ENCODE results near the gene PDHX.

PDHX gene

DNA sequence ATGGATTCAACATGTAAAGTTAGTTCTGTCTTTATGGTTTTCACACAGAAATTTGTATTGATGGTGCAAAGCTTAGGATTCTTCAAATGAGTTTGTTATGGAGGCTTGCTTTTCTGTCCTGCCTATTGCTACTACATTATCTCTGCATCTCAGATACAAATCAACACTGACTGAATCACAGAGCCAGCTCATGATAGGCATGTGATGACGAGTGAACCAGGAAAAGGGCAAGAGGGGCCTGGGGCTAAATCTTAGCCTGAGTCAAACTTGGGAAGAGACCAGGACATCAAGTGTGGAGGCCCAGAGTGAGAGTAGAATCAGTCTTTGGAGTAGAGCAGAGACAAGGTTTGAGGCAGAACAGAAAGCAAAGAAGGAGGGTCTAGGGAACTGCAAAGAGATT lies 115.4 kb downstream of the PDHX start:
- ChIA-PET CTCF (interaction anchor here (0.8 kb wide), 1 partner anchor 791 kb away, joined by 5 read pairs; no protein-coding TSS in a partner anchor), POLR2A (no interaction called here)
- DNase-seq (ENCODE audit: extremely low spot score) = no peak
- no peak for TF ChIP-seq BHLHE40 (IDR thresholded peaks at IDR 0.05; ENCODE audit: borderline replicate concordance)
- no peak for TF ChIP-seq ARNT (IDR thresholded peaks at IDR 0.05)
- TF ChIP-seq CTBP1 (IDR thresholded peaks at IDR 0.05; ENCODE audit: borderline replicate concordance) = no peak
- no peak for TF ChIP-seq L3MBTL2 (conservative IDR thresholded peaks at IDR 0.05)
- TF ChIP-seq NFRKB (IDR thresholded peaks at IDR 0.05) = no peak
- TF ChIP-seq FOXM1 (IDR thresholded peaks at IDR 0.05; ENCODE audit: borderline replicate concordance) = no peak

DNA sequence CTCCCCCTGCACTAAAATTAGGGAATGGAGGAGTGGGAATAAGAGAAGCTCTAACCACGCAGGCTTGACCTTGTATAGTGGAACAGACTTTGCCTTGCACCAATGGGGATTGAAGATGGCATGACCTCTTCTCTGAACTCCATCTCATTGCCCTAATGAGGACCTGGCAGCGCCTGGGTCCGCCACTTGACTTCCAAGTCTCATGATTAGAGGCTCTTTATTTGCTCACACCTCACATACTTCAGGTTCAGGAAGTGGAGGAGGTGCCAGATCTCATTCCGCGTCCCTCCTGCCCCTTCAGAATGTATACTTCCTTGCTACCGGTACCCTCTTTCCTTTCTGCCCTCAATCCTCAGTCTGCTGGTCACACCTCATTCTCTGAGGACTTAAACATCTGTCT lies 116.6 kb downstream of the PDHX start:
- DNase-seq (ENCODE audit: extremely low spot score) = no peak
- CTCF ChIA-PET = no interaction called here
- TF ChIP-seq NFRKB (IDR thresholded peaks at IDR 0.05) (no peak), FOXK2 (IDR thresholded peaks at IDR 0.05) (no peak)
- POLR2A ChIA-PET = no interaction called here

DNA sequence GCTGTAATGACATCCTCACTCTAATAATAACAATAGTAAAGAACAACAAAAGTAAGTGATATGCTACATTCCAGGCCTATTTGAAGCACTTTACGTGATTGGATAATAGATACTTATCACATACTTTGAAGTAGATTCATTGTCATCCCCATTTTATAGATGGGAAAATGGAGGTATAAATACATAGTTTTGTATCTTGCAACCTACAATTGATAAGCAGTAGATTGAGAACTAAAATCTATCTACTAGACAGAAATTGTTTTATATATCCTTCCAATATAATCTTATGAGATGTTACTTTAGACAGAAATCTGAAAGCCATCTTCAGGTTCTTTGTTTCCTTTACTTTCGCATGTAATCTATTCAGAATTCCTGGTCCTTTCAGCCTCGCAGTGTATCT lies 118.0 kb downstream of the PDHX start:
- ChIA-PET POLR2A (no interaction called here), CTCF (no interaction called here)
- DNase-seq (ENCODE audit: extremely low spot score) = no peak
- TF ChIP-seq ARNT (IDR thresholded peaks at IDR 0.05) (no peak), HDGF (IDR thresholded peaks at IDR 0.05; ENCODE audit: borderline replicate concordance) (no peak), ELF4 (IDR thresholded peaks at IDR 0.05) (no peak), SP1 (IDR thresholded peaks at IDR 0.05) (no peak), FOXK2 (IDR thresholded peaks at IDR 0.05) (no peak), BHLHE40 (IDR thresholded peaks at IDR 0.05; ENCODE audit: borderline replicate concordance) (no peak), TARDBP (IDR thresholded peaks at IDR 0.05) (no peak), L3MBTL2 (conservative IDR thresholded peaks at IDR 0.05) (no peak), LEF1 (IDR thresholded peaks at IDR 0.05; ENCODE audit: borderline replicate concordance) (no peak), FOXM1 (IDR thresholded peaks at IDR 0.05; ENCODE audit: borderline replicate concordance) (no peak), CTBP1 (IDR thresholded peaks at IDR 0.05; ENCODE audit: borderline replicate concordance) (no peak), SUZ12 (IDR thresholded peaks at IDR 0.05) (no peak), FOXA1 (IDR thresholded peaks at IDR 0.05) (no peak), ZNF384 (IDR thresholded peaks at IDR 0.05) (no peak), NFRKB (IDR thresholded peaks at IDR 0.05) (no peak)
- TF ChIP-seq, protein P1, sequence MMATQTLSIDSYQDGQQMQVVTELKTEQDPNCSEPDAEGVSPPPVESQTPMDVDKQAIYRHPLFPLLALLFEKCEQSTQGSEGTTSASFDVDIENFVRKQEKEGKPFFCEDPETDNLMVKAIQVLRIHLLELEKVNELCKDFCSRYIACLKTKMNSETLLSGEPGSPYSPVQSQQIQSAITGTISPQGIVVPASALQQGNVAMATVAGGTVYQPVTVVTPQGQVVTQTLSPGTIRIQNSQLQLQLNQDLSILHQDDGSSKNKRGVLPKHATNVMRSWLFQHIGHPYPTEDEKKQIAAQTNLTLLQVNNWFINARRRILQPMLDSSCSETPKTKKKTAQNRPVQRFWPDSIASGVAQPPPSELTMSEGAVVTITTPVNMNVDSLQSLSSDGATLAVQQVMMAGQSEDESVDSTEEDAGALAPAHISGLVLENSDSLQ (IDR thresholded peaks at IDR 0.05) = no peak

DNA sequence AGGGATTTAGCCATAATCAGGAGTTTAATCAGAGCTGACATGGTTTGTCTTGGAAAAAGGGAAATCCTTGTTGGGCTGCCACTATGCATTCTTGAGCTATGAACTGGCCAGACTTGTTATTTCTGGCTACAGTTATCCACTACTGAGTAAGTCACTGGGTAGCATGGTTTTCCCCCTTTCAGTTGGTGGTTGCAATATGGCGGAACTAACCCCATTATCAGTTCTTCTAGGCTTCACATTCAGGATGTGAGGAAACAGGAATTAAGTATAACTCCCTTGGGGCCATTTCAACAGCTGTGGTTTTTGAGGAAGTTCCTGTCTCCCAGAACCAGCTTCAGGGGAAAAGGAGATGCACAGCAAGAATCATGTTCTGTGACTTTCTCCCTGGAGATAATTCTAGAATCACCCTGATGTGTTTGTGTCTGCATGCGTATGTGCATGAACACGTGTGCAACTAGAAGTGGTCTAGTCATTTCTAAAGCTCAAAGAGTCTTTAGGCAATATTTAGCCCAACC lies 119.5 kb downstream of the PDHX start:
- ChIA-PET POLR2A (no interaction called here), CTCF (no interaction called here)
- DNase-seq (ENCODE audit: extremely low spot score) = no peak
- TF ChIP-seq SP1 (IDR thresholded peaks at IDR 0.05) = no peak
- no peak for TF ChIP-seq BHLHE40 (IDR thresholded peaks at IDR 0.05; ENCODE audit: borderline replicate concordance)
- no peak for TF ChIP-seq ELF4 (IDR thresholded peaks at IDR 0.05)
- TF ChIP-seq NFRKB (IDR thresholded peaks at IDR 0.05) = no peak
- TF ChIP-seq, protein P1 (IDR thresholded peaks at IDR 0.05) = no peak
- TF ChIP-seq FOXK2 (IDR thresholded peaks at IDR 0.05) = no peak
- TF ChIP-seq L3MBTL2 (conservative IDR thresholded peaks at IDR 0.05) = no peak

DNA sequence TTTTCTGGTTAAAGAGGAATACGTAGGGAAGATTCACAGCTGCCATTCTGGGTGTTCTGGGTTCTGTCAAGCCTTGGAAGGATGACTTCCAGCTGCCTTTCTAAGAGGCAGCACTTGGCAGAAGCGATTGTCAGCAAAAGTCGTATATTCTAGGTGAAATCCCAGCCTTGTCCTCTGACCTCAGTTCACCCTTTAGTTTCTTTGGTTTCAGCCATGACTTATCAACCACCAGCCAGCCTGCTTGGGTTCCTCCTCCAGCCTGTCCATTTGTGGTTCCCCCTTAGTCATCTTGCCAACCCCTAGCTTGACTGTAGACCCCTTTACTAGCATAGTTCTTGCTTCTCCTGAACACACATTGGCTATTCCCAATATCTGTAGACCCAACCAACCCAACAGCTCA lies 120.2 kb downstream of the PDHX start:
- DNase-seq (ENCODE audit: extremely low spot score) = no peak
- TF ChIP-seq, protein P1 (IDR thresholded peaks at IDR 0.05) = no peak
- TF ChIP-seq SUZ12 (IDR thresholded peaks at IDR 0.05) = no peak
- no peak for TF ChIP-seq FOXK2 (IDR thresholded peaks at IDR 0.05)
- TF ChIP-seq FOXA1 (IDR thresholded peaks at IDR 0.05) = no peak
- no peak for TF ChIP-seq FOXM1 (IDR thresholded peaks at IDR 0.05; ENCODE audit: borderline replicate concordance)
- TF ChIP-seq ARNT (IDR thresholded peaks at IDR 0.05) = no peak
- TF ChIP-seq ZNF384 (IDR thresholded peaks at IDR 0.05) = no peak
- TF ChIP-seq CTBP1 (IDR thresholded peaks at IDR 0.05; ENCODE audit: borderline replicate concordance) = no peak
- ChIA-PET CTCF (no interaction called here), POLR2A (no interaction called here)

DNA sequence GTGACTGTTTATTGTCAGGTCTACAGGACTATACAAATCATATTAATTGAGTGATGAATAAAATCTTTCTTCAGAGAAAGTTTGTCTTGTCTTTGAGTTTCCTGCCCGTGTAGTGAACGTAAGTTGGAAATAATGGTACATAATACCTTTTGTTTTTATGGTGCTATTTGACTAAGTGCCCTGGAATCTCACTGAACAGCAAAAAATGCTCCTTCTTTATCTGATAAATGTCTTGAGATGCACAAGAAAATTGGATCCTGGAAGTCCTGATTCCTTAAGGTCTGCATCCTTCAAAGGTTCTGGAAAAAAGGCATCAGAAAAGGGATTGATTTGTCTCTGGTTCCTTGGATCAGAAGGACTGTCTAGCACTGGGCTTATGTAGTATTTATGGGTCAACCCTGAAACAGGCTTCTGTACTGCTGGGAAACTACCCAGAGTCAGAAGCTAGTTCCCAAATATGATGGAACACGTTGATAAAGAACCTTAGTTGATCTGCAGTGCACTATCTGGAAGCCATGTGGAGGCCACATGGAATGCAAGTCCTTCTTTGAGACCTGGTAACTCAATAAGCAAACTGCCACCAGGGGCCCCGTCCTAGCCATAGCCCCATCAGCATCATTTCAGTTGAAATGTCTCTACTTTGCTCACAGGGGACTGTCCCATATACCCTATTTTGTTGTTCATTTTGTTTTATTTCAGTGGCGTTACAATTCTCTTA lies 122.0 kb downstream of the PDHX start:
- POLR2A ChIA-PET = no interaction called here
- CTCF ChIA-PET = no interaction called here
- no peak for TF ChIP-seq SP1 (IDR thresholded peaks at IDR 0.05)
- TF ChIP-seq NFRKB (IDR thresholded peaks at IDR 0.05) = no peak
- no peak for TF ChIP-seq ZNF384 (IDR thresholded peaks at IDR 0.05)
- no peak for DNase-seq (ENCODE audit: extremely low spot score)

DNA sequence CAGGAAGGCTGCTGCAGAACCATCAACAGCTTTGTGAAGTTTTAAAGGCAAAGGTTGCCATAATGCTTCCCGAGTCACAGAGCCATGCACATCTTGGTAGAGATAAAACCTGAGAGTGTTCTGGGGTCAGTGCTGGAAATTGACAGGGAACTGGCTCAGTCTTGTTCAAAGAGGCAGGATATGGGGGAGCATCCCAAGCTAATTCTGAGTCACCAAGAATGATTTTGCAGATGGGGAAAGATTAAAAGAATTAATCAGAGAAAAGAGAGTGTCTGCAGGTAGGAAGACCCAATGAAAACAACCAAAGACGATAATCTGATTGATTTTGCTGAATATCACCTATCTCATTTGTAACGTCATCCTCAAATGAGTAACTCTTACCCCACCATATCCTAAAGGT lies 122.7 kb downstream of the PDHX start:
- no peak for DNase-seq (ENCODE audit: extremely low spot score)
- ChIA-PET POLR2A (no interaction called here), CTCF (no interaction called here)
- TF ChIP-seq SUZ12 (IDR thresholded peaks at IDR 0.05) (no peak), ARNT (IDR thresholded peaks at IDR 0.05) (no peak), NFRKB (IDR thresholded peaks at IDR 0.05) (no peak), ELF4 (IDR thresholded peaks at IDR 0.05) (no peak), SP1 (IDR thresholded peaks at IDR 0.05) (no peak), L3MBTL2 (conservative IDR thresholded peaks at IDR 0.05) (no peak), HDGF (IDR thresholded peaks at IDR 0.05; ENCODE audit: borderline replicate concordance) (no peak), TARDBP (IDR thresholded peaks at IDR 0.05) (no peak), ZNF384 (IDR thresholded peaks at IDR 0.05) (no peak), FOXA1 (IDR thresholded peaks at IDR 0.05) (no peak), FOXM1 (IDR thresholded peaks at IDR 0.05; ENCODE audit: borderline replicate concordance) (no peak), CTBP1 (IDR thresholded peaks at IDR 0.05; ENCODE audit: borderline replicate concordance) (no peak)
- TF ChIP-seq, protein P1 (IDR thresholded peaks at IDR 0.05) = no peak
